Sigmoid colon (tissue), 4 donors: ENCODE measurements around the gene CD226.

Source experiments
- CTCF ChIP-seq, 4 experiments: fragments of 450-650 bp in 3 of 4; fragments of 200-600 bp in 1 of 4; IDR thresholded peaks; one replicate each; pipeline ENCODE4 v1.5.1; 2016 to 2019; ENCODE audit warnings: antibody characterized with exemption in 4 of 4, mild to moderate bottlenecking in 3 of 4, moderate library complexity in 2 of 4
- EP300 ChIP-seq, 4 donors: sonication (generic); formaldehyde crosslinking; IDR thresholded peaks; one replicate each; pipeline ENCODE4 v1.6.1; 2017; ENCODE audit warnings: antibody characterized with exemption in 4 of 4
- POLR2A ChIP-seq, 2 donors: fragments of 450-650 bp; IDR thresholded peaks; one replicate each; pipeline ENCODE4 v1.6.1; 2016; ENCODE audit warnings: antibody characterized with exemption in 2 of 2, mild to moderate bottlenecking in 2 of 2, moderate library complexity in 2 of 2
- POLR2AphosphoS5 ChIP-seq, 4 donors: sonication (generic); formaldehyde crosslinking; IDR thresholded peaks; one replicate each; pipeline ENCODE4 v1.6.1; 2017; ENCODE audit warnings: antibody characterized with exemption in 4 of 4

- TF ChIP-seq POLR2A (IDR thresholded peaks at IDR 0.05) (no peak), CTCF (IDR thresholded peaks at IDR 0.05) (no peak), EP300 (IDR thresholded peaks at IDR 0.05) (no peak), POLR2AphosphoS5 (IDR thresholded peaks at IDR 0.05) (no peak)
Measured at GRCh38 chr18:69804776-69805501, 142.7 kb downstream of the CD226 start.
